Measurements from ENCODE around the gene OCSTAMP. TPM values are rescaled to one million over a fixed set of nuclear protein-coding genes. Genes with fewer than 3 reads are reported as not detected.

Gene OCSTAMP
- total RNA-seq, 1 donor: not detected

DNA sequence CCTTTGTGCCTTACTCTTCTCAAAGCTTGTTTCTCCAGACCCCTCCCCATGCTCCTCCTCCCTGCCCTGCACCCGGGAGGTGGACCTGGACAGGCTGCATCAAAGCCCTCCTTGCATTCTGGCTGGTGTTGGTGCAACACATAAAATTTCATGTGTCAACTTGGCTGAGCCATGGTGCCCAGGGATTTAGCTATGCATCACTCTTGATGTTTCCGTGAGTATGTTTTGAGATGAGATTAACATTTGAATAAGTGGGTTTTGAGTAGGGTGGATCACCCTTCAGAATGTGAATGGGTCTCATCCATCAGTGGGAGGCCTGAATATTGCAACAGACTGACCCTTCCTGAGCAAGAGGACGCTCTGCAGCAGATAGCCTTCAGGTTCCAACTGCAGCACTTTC is 4.4 kb upstream of the OCSTAMP start:
- DNase-seq (ENCODE audit: low read depth in 2 of 3, low spot score in 2 of 3): no peak

DNA sequence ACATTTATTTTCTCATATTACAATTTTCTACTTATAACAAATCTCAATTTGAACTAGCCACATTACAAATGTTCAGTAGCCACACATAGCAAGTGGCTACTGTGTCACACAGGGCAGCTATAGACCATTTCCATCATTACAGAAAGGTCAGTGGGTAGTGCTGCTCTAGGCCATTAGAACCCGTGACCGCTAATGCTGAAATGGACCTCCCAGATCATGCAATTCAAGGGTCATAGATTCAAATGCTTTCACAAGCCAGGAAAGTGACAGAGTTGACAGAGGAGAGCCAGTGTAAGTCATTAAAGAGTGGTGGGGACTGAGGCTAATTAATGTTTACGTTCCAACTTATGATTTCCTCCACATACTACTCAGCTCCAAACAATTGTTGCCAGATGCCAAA is 3.5 kb upstream of the OCSTAMP start:
- no peak for DNase-seq (ENCODE audit: low read depth in 2 of 3, low spot score in 2 of 3)

- DNase-seq (ENCODE audit: low read depth in 2 of 3, low spot score in 2 of 3): peak in 2 of 3 donors; percentile 88 to 89
Observed at GRCh38 chr20:46552460-46553420, 2.3 kb upstream of the OCSTAMP start.

- DNase-seq (ENCODE audit: low read depth in 2 of 3, low spot score in 2 of 3): no peak
Observed at GRCh38 chr20:46551522-46552381, 1.3 kb upstream of the OCSTAMP start.

- DNase-seq (ENCODE audit: low read depth in 2 of 3, low spot score in 2 of 3): no peak
Observed at GRCh38 chr20:46549188-46549972, 1.1 kb downstream of the OCSTAMP start.

- no peak for DNase-seq (ENCODE audit: low read depth in 2 of 3, low spot score in 2 of 3)
Observed at GRCh38 chr20:46548688-46549087, 1.8 kb downstream of the OCSTAMP start.

- DNase-seq (ENCODE audit: low read depth in 2 of 3, low spot score in 2 of 3): no peak
Observed at GRCh38 chr20:46547995-46548394, 2.5 kb downstream of the OCSTAMP start.

GRCh38 chr20:46546936-46547335 is 3.5 kb downstream of the OCSTAMP start:
- DNase-seq (ENCODE audit: low read depth in 2 of 3, low spot score in 2 of 3): peak in 1 of 3 donors; percentile 35

DNA sequence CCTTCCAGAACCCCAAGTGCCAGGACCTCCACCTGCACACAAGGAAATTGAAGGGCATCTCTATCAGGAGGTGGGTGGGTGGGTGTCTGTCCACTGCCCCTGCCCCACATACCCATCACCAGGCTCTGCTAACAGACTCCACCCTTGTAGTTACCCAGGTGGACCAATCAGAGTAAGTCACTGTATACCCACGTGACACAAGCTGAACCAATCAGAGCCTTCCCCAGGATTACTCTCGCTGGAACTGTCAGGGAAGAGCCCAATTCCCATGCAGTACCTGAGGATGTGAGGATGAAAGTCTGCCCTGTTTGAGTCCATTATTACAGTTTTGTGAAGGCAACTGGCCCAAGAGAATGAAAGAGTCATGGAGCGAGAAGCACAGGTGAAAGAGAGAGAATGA is 4.2 kb downstream of the OCSTAMP start:
- DNase-seq (ENCODE audit: low read depth in 2 of 3, low spot score in 2 of 3): no peak

DNA sequence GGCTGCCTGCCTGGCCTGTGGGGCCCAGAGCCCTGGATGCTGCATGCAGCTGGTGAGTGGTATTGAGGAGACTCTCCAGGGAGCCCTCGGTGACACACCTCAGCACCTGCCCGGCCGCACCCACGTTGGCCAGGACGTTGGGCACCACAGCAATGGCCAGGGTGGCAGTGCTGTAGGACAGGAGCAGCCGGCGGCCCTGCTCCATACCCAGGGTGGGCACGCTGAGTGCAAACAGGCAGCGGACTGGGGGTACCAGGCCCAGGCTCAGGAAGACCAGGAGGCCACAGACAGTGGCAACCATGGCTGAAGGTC is 4.7 kb downstream of the OCSTAMP start:
- no peak for DNase-seq (ENCODE audit: low read depth in 2 of 3, low spot score in 2 of 3)

- peak in 2 of 3 donors; percentile 77 to 87 for DNase-seq (ENCODE audit: low read depth in 2 of 3, low spot score in 2 of 3)
Observed at GRCh38 chr20:46545077-46545826, 5.2 kb downstream of the OCSTAMP start.

DNA sequence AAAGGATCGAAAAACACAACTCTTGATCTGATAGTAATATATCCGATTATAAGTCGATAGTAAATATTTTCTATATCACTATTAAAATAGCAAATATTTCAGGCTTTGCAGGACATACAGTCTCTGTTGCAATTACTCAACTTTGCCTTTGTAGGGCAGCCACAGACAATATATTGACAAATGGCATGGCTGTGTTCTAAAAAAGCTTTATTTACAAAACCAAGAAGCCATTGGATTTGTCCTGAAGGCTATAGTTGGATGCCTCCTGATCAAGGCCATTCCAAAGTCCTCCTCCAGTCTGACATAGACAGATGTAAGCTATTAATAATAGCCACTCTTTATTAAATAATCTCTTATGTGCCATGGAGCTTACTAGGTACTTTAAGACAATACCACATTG is 5.9 kb downstream of the OCSTAMP start:
- DNase-seq (ENCODE audit: low read depth in 2 of 3, low spot score in 2 of 3): peak in 1 of 3 donors; percentile 36

GRCh38 chr20:46543959-46544358 is 6.5 kb downstream of the OCSTAMP start:
- no peak for DNase-seq (ENCODE audit: low read depth in 2 of 3, low spot score in 2 of 3)

DNA sequence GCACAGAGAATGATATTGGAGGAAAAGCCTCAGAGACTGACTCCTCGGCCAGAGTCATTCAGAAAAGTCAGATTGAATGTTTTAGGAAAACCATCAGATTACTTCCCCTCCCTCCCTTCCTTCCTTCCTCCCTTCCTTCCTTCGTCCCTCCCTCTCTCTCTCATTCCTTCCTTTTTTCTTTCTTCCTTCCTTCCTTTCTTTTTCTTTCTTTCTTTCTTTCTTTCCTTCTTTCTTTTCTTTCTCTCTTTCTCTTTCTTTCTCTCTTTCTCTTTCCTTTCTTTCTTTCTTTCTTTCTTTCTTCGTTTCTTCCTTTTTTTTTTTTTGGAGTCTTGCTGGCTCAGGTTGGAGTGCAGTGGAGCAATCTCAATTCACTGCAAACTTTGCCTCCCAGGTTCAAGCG is 7.4 kb downstream of the OCSTAMP start:
- no peak for DNase-seq (ENCODE audit: low read depth in 2 of 3, low spot score in 2 of 3)

DNA sequence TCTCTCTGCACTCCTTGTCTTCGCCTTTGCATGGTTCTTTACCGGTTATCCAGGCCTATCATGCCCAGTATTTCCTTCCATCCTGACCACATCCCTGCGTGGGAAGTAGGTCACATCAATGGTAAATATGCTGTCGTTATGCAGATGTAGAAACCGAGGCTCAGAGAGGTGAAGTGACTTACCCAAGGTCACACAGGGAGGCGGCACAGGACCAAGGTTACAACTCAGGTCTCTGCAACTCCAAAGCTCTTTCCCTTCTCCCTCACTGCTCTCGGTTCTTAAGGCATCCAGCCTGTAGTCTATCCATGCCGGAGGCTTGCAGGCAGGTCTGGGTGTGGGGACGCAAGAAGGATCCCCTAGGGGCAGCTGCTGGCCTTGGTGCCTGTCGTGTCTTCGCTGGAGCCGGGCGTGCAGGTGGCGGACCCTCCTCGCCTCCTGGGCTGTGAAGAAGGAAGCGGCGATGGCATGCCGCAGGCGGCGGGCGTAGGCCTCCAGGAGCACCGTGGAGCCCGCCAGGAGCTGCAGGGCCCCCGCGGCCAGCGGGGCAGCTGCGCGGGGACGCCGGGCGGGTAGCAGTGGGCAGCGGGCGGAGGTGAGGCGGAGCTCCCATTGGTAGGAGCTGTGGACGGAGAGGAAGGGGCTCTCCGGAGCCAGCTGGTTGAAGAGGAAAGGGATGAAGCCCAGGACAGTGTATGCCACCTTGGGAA is 9.1 kb downstream of the OCSTAMP start:
- no peak for DNase-seq (ENCODE audit: low read depth in 2 of 3, low spot score in 2 of 3)

- no peak for DNase-seq (ENCODE audit: low read depth in 2 of 3, low spot score in 2 of 3)
Observed at GRCh38 chr20:46539113-46539512, 11.3 kb downstream of the OCSTAMP start.

DNA sequence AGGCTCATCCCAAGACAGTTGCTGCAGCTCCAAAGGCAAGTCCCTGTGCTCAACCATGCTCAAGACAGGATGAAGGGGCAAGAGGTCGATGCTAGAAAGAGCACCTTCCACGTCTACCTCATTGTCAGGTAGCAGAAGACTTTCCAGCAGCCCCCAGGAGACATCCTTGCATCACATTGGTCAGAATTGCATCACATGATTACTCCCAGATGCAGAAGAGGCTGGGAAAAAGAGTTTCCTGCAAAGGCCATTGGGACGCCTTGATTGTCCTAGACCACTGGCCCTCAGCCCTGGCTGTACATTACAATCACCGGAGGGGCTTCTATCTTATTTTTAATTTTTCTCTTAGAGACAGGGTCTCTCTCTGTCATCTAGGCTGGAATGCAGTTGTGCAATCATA is 19.8 kb downstream of the OCSTAMP start:
- no peak for DNase-seq (ENCODE audit: low read depth in 2 of 3, low spot score in 2 of 3)

- DNase-seq (ENCODE audit: low read depth in 2 of 3, low spot score in 2 of 3): peak in 1 of 3 donors; percentile 62
Observed at GRCh38 chr20:46523696-46524328, 26.6 kb downstream of the OCSTAMP start.

GRCh38 chr20:46523108-46523507 is 27.3 kb downstream of the OCSTAMP start:
- no peak for DNase-seq (ENCODE audit: low read depth in 2 of 3, low spot score in 2 of 3)
